CD4-positive, alpha-beta T cell treated with Interleukin-12 subunit alpha and Interleukin-12 subunit beta, for 1 hour (primary cell): Measurements from ENCODE around the gene ZNF583.

Source experiments
- DNase-seq: peaks from one replicate; pipeline ENCODE4 v3.0.0-alpha.2; 2020

The ZNF583 gene

DNA sequence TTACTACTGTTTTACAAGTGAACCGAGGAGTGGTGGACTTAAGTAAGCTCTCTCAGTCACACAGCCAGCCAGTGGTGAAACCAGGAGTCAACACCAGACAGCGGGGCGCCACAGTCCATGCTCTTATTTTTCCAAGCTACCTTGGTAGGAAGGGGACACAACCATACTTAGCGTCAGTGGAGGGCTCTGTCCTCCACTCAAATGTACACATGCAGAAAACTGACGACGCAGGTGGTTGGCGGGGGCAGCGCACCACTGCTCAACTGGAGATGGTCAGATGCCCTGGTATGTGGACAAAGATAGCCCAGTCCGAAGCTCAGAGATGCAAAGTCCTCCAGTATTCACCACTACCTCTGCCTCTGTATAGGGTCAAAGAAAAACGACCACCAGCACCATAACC lies 72.0 kb downstream of the ZNF583 start:
- DNase-seq: no peak
